ENCODE data around the gene MUS81.

The MUS81 gene

DNA sequence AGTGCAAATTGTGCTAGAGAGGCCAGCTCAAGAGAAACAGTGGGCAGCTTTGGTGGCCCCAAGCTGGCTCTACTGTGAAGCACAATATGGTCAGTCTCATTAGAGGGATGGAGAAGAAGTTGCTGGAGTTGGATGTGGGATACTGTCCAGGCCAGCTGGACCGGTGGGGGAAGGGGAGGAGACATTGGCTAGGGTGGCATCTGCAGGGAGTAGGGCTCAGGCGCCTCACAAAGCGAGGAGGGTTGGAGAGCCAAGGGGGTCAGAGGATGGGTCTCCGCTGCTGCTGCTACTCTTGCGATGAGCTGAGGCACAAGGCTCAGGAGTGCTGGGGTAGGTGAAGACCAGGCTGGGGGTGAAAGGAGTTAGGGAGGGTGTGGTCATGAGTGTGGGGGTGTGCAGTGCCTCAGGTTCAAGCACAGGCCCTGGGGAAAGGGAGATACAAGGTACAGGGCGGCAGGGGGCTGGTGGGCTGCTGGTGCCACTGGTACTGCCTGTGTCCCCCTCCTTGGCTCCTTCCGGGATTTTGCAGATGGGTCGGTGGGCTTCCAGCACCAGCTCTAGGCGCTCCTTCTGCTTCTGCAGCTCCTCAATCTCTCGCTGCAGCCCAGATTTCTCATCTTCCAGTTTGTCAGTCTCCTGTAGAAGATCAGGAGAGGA lies 32.6 kb downstream of the MUS81 start:
- no peak for DNase-seq (ENCODE audit: low read depth in 2 of 2)

DNA sequence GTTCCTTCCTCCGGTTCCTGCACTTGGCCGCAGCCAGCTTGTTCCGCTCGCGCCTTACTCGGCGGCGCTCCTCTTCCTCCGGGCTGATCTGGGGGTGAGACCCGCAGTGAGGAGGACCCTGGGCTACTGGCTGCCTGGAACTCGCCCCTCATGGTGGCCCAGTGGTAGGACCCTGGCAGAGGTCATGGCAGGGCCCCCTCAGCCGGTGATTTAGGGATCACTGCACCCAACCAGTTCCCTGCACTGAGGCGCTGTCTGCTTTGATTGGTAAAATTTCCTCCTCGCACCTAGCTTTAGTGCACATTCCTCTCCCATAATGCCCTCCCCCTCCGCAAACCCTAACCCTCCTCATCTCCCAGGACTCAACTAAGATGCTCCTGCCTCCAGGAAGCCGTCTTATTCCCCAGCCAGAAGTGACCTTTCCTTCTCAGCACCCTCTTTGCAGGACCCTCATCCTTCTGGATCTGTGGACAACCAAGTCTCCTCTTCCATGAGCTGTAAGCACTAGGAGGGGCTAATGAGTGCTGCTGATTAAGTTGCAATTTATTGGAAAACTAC lies 33.9 kb downstream of the MUS81 start:
- DNase-seq (ENCODE audit: low read depth in 2 of 2): no peak

DNA sequence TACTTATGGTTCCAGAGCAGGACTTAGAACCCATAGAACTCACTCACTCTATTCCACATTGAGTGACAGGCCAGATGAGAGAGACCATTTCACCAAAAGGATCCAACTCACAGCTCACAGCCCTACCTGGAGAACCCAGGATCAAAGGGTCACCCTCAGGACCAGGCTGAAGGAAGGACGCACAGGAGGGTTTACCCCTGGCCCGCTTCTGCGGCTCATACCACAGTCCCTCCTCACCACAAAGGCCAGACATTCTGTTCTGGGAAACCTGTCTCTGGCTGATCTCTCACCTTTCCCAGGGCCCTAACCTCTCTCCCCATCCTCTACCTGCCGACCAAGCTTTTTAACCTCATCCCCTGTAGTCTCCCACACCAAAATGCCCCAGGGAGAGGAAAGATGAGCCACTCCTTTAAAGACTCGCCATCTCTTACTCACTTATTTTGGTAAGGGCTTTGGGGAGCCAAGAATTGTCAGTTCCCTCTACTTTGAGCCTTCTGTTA lies 35.3 kb downstream of the MUS81 start:
- DNase-seq (ENCODE audit: low read depth in 2 of 2): no peak

DNA sequence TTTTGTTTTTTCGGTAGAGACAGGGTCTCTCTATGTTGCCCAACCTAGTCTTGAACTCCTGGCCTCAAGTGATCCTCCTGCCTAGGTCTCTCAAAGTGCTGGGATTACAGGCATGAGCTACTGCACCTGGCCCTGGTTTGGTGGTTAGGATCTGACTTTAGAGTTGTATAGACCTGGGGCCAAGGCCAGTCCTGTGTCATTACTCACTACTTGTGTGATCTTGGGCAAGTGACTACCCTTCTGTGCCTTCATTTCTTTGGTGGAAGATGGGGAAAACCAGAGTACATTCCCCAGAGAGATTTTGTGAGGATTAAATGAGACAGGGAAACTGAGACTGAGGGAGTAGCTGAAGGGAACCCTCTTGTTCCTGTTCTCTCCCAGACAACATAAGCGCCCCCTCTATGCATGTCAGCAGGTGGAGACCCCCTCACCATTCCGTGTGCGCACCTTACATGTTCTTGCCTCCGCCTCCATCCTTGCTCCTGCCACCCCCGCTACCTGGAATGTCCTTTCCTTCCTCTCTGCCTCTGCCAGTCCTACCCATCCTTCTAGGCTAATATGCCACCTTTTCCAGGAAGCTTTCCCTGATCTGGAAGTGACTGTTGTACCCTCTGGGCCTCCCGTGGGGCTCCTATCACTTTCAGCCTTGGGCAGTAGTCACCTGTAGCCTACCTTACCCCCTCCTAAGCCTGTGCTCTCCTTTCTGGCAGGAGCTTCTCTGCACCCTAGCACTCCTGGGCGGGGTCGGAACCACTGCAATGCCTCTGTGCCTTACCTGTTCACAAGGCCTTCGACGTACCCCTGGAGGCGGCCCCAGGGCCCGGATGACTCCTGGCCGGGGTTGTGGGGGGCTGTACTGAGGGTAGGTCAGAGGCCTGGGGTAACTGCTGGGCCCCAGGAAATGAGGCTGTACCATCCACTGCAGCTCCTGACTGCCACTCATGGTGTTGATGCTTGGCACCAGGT lies 36.1 kb downstream of the MUS81 start:
- no peak for DNase-seq (ENCODE audit: low read depth in 2 of 2)

DNA sequence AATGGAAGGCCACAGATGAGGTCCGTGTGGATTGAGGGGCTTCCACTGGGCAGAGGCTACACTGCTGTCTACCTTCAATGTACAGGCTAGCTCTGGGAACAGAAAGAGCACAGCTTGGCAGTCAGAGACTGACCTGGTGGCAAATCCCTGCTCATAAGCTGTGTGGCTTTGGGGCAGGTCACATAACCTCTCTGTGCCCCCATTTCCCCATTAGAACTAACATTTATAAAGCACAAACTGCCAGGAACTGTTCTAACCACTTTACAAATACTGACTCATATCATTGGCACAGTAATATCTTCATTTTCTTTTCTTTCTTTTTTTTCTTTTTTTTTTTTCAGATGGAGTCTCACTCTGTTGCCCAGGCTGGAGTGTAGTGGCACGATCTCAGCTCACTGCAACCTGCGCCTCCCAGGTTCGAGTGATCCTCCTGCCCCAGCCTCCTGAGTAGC lies 36.8 kb downstream of the MUS81 start:
- DNase-seq (ENCODE audit: low read depth in 2 of 2): no peak

DNA sequence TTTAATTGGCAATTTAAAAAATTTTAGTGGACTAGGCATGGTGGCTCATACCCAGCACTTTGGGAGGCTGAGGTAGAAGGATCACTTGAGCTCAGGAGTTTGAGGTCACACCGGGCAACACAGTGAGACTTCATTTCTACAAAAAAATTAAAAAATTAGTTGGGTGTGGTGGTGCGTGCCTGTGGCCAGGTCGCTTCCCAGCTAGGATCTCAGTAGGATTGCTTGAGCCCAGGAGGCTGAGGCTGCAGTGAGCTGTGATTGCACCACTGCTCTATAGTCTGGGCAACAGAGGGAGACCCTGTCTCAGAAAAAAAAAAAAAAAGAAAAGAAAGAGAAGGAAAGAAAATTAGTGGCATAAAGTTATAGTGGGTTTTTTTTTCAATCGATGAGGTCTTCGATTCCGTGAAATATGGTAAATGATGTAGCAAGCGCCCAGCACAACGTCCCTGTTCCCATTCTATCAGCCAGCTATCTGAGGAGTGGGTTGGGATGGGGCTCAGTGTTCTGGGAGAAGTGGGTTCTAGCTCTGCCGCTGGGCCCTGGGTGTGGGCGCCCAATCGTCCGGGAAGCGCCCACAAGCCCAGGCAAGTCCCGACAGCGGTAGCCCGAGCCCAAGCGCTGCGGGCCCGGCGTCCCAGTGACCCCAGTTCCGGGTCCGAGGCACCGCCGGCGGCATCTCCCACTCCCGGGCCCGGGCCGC lies 38.6 kb downstream of the MUS81 start:
- DNase-seq (ENCODE audit: low read depth in 2 of 2): no peak

DNA sequence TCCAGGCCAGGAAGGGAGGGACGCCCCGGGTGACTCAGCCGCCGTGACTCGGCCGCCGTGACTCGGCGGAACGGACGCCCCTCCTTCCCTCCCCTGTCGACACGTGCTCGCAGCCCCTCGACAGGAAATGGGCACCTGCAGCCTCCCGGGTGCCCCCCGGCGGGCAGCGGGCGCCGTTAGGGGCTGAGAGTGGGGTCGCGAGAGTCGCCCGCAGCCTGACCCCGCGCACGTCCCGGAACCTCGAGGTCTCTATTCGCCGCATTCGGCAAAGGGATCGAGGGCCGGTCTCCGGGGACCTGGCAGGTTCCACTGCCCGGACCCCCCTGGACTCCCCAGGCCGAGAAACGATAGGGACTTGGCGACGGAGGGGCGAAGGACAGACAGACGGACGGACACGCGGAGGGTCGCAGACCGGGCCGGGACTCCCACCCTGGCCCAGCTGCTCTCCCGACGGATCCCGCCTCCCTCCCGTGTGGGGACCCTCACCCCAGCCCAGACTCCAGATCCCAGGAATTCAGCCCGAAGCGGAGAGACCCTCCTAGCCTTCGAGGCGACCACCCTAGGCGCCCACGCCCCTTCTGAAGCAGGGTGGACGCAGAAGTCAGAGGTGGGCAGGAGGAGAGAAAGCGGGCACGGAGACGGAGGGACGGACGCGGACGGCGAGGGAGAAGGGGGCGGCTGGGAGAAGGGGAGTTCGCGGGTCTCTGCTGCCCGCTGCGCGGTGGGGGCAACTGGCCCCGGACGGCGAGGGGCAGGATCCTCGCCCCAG lies 39.3 kb downstream of the MUS81 start:
- peak; percentile 64 to 74 for DNase-seq (ENCODE audit: low read depth in 2 of 2)

DNA sequence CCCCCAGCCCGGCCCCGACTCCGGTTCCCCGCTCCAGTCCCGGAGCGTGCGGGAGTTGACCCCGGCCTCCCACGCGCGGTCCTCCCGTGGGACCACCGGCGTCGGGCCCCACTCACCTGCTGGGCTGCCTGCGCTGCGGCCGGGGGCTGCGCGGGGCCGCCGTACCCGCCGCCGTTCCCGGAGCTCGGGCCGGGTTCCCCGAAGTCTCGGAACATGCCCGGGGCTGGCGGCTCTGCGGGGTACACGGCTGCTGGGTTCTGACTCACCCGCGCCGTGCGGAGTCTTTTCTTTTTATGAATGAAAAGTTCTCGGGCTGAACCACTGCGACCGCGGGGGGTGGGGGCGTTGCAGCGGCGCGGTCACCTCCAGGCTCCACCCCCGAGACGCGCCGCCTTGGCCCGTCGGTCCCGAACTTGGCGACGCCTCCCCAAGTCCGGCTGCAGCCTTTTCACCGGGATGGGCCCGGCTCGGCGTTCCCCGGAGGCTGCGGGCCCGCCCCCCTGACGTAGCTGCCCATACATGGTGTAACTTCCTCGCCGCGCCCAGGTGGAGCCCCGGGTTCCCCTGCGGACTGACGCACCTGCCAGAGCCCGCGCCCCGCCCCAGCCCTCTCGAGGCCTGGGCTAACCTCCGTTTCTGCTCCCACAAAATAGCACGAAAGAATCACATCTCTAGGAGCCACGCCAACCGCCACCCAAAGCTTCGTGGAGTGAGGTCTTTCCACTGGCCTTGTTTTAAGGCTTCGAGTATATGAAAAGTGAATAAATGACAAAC lies 40.1 kb downstream of the MUS81 start, which contains the start of gene FOSL1:
FOSL1 (minus strand) TSS at position 264 of the 774 bp plus-strand sequence; CDS start at position 215, 49 bp downstream.
- peak; percentile 90 to 95 for DNase-seq (ENCODE audit: low read depth in 2 of 2)

DNA sequence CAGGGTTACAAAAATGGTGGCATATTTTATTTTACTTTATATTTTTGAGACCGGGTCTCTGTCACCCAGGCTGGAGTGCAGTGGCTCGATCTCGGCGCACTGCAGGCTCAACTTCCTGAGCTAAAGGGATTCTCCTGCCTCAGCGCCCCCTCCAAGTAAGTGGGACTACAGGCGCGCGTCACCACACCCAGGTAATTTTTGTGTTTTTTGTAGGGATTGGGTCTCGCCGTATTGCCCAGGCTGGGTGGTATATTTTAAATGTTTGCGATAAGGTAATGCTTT lies 40.6 kb downstream of the MUS81 start:
- no peak for DNase-seq (ENCODE audit: low read depth in 2 of 2)

DNA sequence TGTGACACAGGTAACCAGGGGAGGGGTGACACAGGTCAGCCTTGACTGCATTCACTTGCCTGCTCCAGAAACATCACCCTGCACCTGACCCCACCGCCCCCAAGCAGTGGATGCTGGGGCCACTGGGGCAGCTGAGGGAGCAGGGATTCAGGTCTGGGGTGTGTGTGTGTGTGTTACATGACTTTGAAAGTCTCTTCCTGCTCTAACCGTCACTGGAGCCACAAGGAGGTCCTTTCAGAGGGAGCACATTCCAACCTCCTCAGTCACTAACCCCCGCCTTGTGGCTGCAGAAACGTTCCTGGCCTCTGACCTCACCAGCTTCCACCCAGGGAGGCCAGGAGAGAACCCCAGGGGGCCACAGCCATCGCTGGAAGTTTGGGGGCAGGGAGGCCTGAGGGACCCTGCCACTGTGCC lies 42.8 kb downstream of the MUS81 start:
- DNase-seq (ENCODE audit: low read depth in 2 of 2): no peak

DNA sequence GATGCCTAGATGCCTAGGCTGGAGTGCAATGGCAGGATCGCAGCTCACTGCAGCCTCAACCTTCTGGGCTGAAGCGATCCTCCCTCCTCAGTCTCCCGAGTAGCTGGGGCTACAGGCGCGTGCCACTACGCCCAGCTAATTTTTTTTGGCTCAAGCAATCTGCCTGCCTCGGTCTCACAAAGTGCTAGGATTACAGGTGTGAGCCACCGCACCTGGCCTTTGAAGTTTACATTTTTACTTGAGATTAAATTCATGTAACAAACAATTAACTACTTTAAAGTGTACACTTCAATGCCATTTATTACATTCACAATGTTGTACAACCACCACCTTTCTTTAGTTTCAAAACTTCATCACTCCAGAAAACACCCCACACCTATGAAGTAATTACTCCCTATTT lies 43.5 kb downstream of the MUS81 start:
- DNase-seq (ENCODE audit: low read depth in 2 of 2): no peak

DNA sequence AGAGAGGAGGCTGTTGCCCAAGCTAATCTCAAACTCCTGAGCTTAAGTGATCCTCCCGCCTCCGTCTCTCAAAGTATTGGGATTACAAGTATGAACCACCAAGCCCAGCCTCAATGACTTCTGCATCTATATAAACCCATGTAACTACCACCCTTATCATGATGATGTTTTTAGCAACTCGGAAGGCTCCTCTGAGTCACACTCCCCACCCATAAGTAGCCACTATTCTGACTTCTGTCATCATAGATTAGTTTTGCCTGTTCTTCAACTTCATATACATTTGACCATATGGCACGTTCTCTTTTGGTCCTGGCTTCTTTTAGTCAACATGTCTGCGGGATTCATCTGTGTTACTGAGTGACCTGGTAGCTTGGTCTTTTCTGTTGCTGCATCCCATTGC lies 46.4 kb downstream of the MUS81 start:
- no peak for DNase-seq (ENCODE audit: low read depth in 2 of 2)

DNA sequence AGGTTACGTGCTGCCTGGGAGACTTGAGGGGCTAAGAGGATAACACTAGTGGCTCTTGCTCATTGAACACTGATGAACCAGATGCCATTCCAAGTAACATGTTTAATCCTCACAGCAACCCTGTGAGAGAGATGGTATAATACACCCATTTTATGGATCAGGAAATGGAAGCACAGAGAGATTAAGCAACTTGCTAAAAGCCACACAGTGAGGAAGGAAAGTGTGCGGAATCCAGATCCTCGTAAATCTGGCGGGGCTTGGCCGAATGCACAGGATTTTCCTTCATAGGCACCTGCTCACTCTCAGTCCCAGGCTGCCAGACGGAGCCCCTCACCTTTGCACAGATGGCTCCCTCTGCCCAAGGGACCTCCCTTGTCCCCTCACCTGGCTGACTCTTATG lies 47.6 kb downstream of the MUS81 start:
- no peak for DNase-seq (ENCODE audit: low read depth in 2 of 2)

DNA sequence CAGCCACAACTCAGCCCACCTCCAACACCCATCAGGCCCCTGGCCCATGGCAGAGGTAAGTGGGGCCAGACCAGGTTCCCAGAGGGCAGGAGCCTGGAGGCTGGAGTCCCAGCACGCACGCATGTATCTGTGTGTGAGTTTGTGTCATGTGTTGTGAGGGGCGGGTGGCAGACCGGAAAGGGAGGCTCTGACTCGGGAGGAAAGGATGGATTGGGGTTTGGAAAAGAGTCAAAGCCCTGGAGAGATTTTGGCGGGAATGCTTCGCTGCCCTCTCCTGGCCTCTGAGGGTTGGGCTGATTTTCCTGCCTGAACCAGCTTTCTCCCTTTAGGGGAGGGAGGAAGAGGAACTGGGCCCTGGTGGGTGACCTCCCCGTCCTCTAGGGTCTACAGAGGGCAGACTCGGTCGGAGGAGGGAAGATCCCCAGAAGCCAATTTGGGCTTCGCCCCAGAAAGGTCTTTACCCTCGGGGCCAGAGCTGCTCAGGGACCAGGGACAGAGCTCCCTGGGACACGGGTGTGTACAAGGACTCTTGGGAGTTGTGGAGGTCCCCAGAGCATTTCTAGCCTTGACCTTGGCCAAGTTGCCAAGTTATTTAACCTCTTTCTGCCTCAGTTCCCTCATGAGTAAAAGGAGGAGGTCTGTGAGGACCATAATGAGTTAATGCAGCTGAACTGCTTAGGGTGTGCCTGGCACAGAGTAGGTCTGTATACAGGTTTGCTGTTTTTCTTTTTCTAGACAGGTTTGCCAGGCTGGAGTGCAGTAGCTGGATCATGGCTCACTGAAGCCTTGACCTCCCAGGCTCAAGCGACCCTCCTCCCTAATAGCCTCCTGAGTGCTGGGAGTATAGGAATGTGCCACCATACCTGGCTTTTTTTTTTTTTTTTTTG lies 51.7 kb downstream of the MUS81 start:
- no peak for DNase-seq (ENCODE audit: low read depth in 2 of 2)

DNA sequence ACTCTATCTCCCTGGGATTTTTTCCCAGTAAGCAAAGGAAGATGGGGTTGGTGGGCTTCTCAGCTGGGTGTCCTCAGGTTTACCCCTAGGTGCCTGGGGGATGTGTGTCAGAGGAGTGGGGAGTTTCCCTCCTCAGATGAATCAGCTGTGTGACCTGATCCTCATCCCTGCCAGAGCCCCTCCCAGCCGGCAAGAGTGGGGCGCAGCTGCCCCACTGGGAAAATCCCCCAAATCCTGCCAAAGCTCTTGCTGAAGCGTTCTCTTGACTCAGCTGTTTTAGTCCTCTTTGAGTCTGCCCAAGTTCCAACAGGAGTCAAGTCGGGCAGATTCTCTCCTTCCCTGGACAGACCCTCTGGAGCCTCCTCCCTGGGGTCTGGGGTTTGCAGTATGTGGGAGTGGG lies 52.6 kb downstream of the MUS81 start:
- no peak for DNase-seq (ENCODE audit: low read depth in 2 of 2)

DNA sequence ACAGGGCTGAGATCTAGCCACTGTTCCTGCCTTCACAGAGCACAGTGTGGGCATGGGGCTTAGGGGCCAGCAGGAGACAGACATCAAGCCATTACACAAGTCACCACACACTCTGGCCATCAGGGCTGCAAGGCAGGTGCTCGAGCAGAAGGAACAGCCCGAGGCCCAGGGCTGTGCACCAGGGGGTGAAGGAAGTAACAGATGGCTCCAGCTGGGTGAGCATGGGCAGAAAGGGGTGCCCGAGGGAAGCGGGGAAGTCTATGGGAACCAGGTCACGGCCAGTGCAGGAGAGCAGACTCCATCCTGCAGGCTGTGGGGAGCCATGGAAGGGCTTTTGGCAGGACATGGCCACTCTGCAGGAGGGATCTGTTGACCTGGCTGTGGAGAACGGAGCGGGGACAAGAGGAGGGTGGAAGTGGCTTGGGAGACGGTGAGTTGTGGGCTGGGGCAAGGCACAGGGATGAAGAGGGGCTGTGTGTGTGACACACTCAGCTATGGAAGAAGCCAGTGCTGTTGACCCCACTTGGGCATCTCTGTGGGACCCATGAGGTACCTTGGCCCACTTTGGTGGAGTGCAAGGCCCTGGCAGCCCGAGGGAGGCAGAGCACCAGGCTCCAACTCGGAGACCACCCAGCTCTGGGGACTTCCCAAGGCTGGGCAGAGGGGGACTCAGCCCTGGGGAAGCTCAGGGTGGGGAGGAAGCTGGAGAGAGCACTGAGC lies 55.0 kb downstream of the MUS81 start:
- no peak for DNase-seq (ENCODE audit: low read depth in 2 of 2)

DNA sequence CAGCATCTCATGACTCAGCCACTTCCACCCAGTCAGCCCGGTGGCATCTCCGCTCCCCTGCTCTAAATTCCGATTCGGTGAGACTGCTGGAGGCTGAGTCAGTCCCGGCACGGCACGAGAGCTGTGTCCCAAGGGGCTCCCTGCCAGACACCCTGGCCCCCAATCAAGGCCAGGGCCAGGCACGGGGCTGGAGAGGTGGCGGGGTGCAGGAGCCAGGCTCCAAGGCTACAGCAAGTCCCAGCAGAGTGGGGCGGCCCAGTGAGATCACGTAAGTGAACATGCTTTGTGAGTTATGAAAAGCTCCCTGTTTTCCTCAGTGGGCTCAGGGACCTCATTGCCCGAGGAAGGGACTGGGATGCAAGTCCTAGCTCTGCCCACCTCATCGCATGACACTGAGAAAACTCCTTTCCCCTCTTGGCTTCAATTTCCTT lies 55.6 kb downstream of the MUS81 start:
- DNase-seq (ENCODE audit: low read depth in 2 of 2): no peak
